GM12878 (cell line): ENCODE data around the gene NDUFV3. TPM values are rescaled to one million over a fixed set of nuclear protein-coding genes. Genes with fewer than 3 reads are reported as not detected.
A peak's percentile ranks its signal among the peaks of the same experiment; 100 is the strongest.
"Not testable (repeated sequence)": the region's sequence is repeated elsewhere in the genome, so short reads cannot be mapped to it uniquely, and the experiment has no call there.

Experiments used
- ATAC-seq: fragments of 200-7000 bp; cut with Tn5 transposase; 3 replicates; pipeline ENCODE4 v1.9.1; 2020; ENCODE audit warnings: mild to moderate bottlenecking, moderate library complexity
- BruUV-seq: library from RNA; stranded (reverse); fragments of 400-500 nt; replicated peaks from 2 replicates; lab custom pipeline; 2021; lab: Mats Ljungman, UMichigan
- CTCF ChIA-PET: fragments of 300-600 bp; sonication (Branson Sonifier 250); formaldehyde crosslinking; extraction: SDS; loops from one replicate; lab custom pipeline; 2021; ENCODE audit warnings: inconsistent platforms; lab: Yijun Ruan, JAX
- POLR2A ChIA-PET: fragments of 350-600 bp; formaldehyde crosslinking; extraction: SDS; loops from one replicate; lab custom pipeline; 2021; ENCODE audit warnings: inconsistent platforms; lab: Charles Lee
- RAD21 ChIA-PET: fragments of 300-600 bp; sonication (Branson Sonifier 250); formaldehyde crosslinking; loops from one replicate; lab custom pipeline; 2023; ENCODE audit warnings: antibody characterized with exemption; ENCODE audit not compliant: unreplicated experiment; lab: Charles Lee
- SMC1A ChIA-PET: fragments of 300-600 bp; sonication (Branson Sonifier 250); formaldehyde crosslinking; loops from one replicate; lab custom pipeline; 2023; ENCODE audit not compliant: unreplicated experiment, uncharacterized antibody; lab: Charles Lee
- DNase-seq: peaks from one replicate; pipeline ENCODE4 v3.0.0-alpha.2; 2011; ENCODE audit warnings: low read depth, low spot score
- FAIRE-seq: peaks from 3 replicates; lab custom pipeline; 2011; peaks lifted over from hg19 to GRCh38; lab: Jason Lieb, UNC
- H2AFZ ChIP-seq: 2 replicates; pipeline ENCODE4 v1.6.0; 2011; ENCODE audit warnings: low read depth, low read length, control low read depth; ENCODE audit not compliant: control insufficient read depth
- H3K27ac ChIP-seq: 2 replicates; pipeline ENCODE4 v1.5.1; 2011; ENCODE audit warnings: control low read depth; ENCODE audit not compliant: control insufficient read depth, insufficient read depth
- H3K27me3 ChIP-seq, 2 experiments: replicated peaks in 1 of 2; 2 replicates each; pipeline versions ENCODE4 v1.6.0 to v1.6.1; 2011; ENCODE audit warnings: low read length in 1 of 2; ENCODE audit not compliant: control insufficient read depth in 2 of 2, insufficient read depth in 2 of 2
- H3K36me3 ChIP-seq, 2 experiments: 2 replicates each; pipeline ENCODE4 v1.5.1; 2011; ENCODE audit warnings: low read length in 1 of 2; ENCODE audit not compliant: control insufficient read depth in 2 of 2, insufficient read depth in 2 of 2
- H3K4me1 ChIP-seq: 2 replicates; pipeline ENCODE4 v1.6.1; 2011; ENCODE audit warnings: mild to moderate bottlenecking, low read length, moderate library complexity, mixed read lengths; ENCODE audit not compliant: control insufficient read depth, insufficient read depth
- H3K4me2 ChIP-seq: 2 replicates; pipeline ENCODE4 v1.6.0; 2011; ENCODE audit warnings: control low read depth; ENCODE audit not compliant: control insufficient read depth, insufficient read depth
- H3K4me3 ChIP-seq: fragments of 200-600 bp; sonication (generic); 2 replicates; pipeline ENCODE4 v1.5.1; 2016
- H3K79me2 ChIP-seq: 2 replicates; pipeline ENCODE4 v1.6.0; 2011; ENCODE audit warnings: low read length; ENCODE audit not compliant: control insufficient read depth, insufficient read depth
- H3K9ac ChIP-seq: 2 replicates; pipeline ENCODE4 v1.8.0; 2011; ENCODE audit warnings: low read length, control low read depth, mixed read lengths; ENCODE audit not compliant: control insufficient read depth, insufficient read depth
- H3K9me3 ChIP-seq: replicated peaks from 3 replicates; pipeline ENCODE4 v1.5.1; 2011; ENCODE audit warnings: mild to moderate bottlenecking, low read length; ENCODE audit not compliant: control insufficient read depth, insufficient read depth
- H4K20me1 ChIP-seq: 2 replicates; pipeline ENCODE4 v1.6.0; 2011; ENCODE audit not compliant: control insufficient read depth, insufficient read depth
- ATF7 ChIP-seq: fragments of 450-650 bp; IDR thresholded peaks from 2 replicates; pipeline ENCODE4 v1.6.1; 2016; ENCODE audit warnings: low read depth, mild to moderate bottlenecking
- DPF2 ChIP-seq: fragments of 450-650 bp; IDR thresholded peaks from 2 replicates; pipeline ENCODE4 v1.6.1; 2017; ENCODE audit warnings: mild to moderate bottlenecking
- IKZF1 ChIP-seq: fragments of 450-650 bp; conservative IDR thresholded peaks from 2 replicates; pipeline ENCODE4 v1.6.1; 2017; ENCODE audit warnings: antibody characterized with exemption, mild to moderate bottlenecking
- IKZF2 ChIP-seq, 2 experiments: fragments of 450-650 bp; IDR thresholded peaks; 2 replicates each; pipeline ENCODE4 v1.6.1; 2017; ENCODE audit warnings: mild to moderate bottlenecking in 2 of 2, moderate library complexity in 2 of 2
- IRF4 ChIP-seq: IDR thresholded peaks from 2 replicates; pipeline ENCODE4 v1.6.1; 2011; ENCODE audit warnings: low read depth, low read length
- MEF2B ChIP-seq: fragments of 450-650 bp; IDR thresholded peaks from 2 replicates; pipeline ENCODE4 v1.6.1; 2018; ENCODE audit warnings: mild to moderate bottlenecking, moderate library complexity; ENCODE audit not compliant: partially characterized antibody, poor library complexity, severe bottlenecking
- MTA2 ChIP-seq: fragments of 450-650 bp; IDR thresholded peaks from 2 replicates; pipeline ENCODE4 v1.6.1; 2016; ENCODE audit warnings: low read depth, mild to moderate bottlenecking, moderate library complexity
- NR2C1 ChIP-seq: fragments of 450-650 bp; IDR thresholded peaks from 2 replicates; pipeline ENCODE4 v1.6.1; 2017; ENCODE audit warnings: antibody characterized with exemption, mild to moderate bottlenecking, moderate library complexity
- NR2F1 ChIP-seq: fragments of 450-650 bp; conservative IDR thresholded peaks from 2 replicates; pipeline ENCODE4 v1.6.1; 2017; ENCODE audit warnings: mild to moderate bottlenecking
- SMARCA5 ChIP-seq: fragments of 450-650 bp; IDR thresholded peaks from 2 replicates; pipeline ENCODE4 v1.6.1; 2017; ENCODE audit warnings: mild to moderate bottlenecking
- SPI1 ChIP-seq: IDR thresholded peaks from 2 replicates; pipeline ENCODE4 v1.6.1; 2011; ENCODE audit warnings: low read depth, mild to moderate bottlenecking, low read length, moderate library complexity, borderline replicate concordance; ENCODE audit not compliant: insufficient read depth
- WGBS: methylation state at CpG from one replicate; pipeline ENCODE4 v1.1.6; 2016; ENCODE audit warnings: low lambda C conversion rate; ENCODE audit not compliant: insufficient replicate concordance, insufficient coverage; ENCODE audit errors: missing lambda C conversion rate; 5-methylcytosine and 5-hydroxymethylcytosine counted together
- in situ Hi-C: fragments of 300-500 bp; cut with MboI; formaldehyde crosslinking; loops from 9 replicates; pipeline ENCODE4 v1.14.3; 2018; ENCODE audit warnings: mixed read lengths
- intact Hi-C: fragments of 100-400 bp; cut with micrococcal nuclease; formaldehyde crosslinking; loops from one replicate; pipeline ENCODE4 v1.14.2; 2022; ENCODE audit not compliant: unreplicated experiment
- polyA plus RNA-seq, 11 experiments: library from polyadenylated mRNA; depleted of rRNA in 4 of 11; unstranded in 6 of 11; stranded (reverse) in 5 of 11; fragments of >200 nt; fragmentation: Nextera tagmentation in 4 of 11; fragmentation: Illumina TruSeq in 1 of 11; extraction: Ambion mirVana in 4 of 11; extraction: Trizol in 1 of 11; gene quantifications; 1 replicate in 1 of 11; 2 replicates in 10 of 11; pipeline versions ENCODE4 v1.2.1 to v1.2.3, GENCODE V29; 2011 to 2016; ENCODE audit warnings: inconsistent platforms in 2 of 11, missing spikeins in 2 of 11, low read depth in 1 of 11
- total RNA-seq, 4 experiments: library from RNA; depleted of rRNA in 3 of 4; stranded (reverse); fragments of >200 nt in 3 of 4; fragmentation: Illumina TruSeq in 1 of 4; extraction: Trizol in 1 of 4; gene quantifications; 2 replicates each; pipeline versions ENCODE4 v1.2.1 to v1.2.3, GENCODE V29; 2013 to 2021
- TF ChIP-seq, protein P1 (sequence below): fragments of 450-650 bp; IDR thresholded peaks from 2 replicates; pipeline ENCODE4 v1.6.1; 2017; ENCODE audit warnings: mild to moderate bottlenecking, low read depth, inconsistent platforms; ENCODE audit not compliant: poor library complexity, severe bottlenecking

Gene NDUFV3
- total and polyA plus RNA-seq, 10 of the 15 experiments (the other 5 are each of a cell fraction or from before 2014, with no cell fraction given): 7.0 to 44.7 (median 29.9) TPM

GRCh38 chr21:42937034-42937940, 44.2 kb downstream of the NDUFV3 start:
- H3K4me2 ChIP-seq: 0 out of 2 replicates have a peak overlapping the region, but pooled peaks have one; percentile 7
- 34% methylated on average over 15 of the region's 16 CpGs for WGBS
- H3K36me3 ChIP-seq, H3K9me3 ChIP-seq, H2AFZ ChIP-seq, H3K79me2 ChIP-seq, RAD21 ChIA-PET, BruUV-seq, H3K4me3 ChIP-seq, H4K20me1 ChIP-seq, H3K27ac ChIP-seq, H3K27me3 ChIP-seq, DNase-seq, intact Hi-C loops, H3K9ac ChIP-seq: not testable (repeated sequence)
- CTCF ChIA-PET: interaction anchor here (0.9 kb wide), 1 partner anchor 14 kb away, joined by 3 read pairs; no protein-coding TSS in a partner anchor
- TF ChIP-seq NR2F1 (peak; percentile 91), SPI1 (peak; percentile 86), MTA2 (peak; percentile 75), IKZF2 (IDR thresholded peaks at IDR 0.05) (peak; percentile 37 to 51; a peak in 2 of 4 replicates), IKZF1 (peak; percentile 36; the same call in 1 of the 2 replicates), MEF2B (peak; percentile 46), DPF2 (peak; percentile 63; the same call in 1 of the 2 replicates), NR2C1 (peak; percentile 76), ATF7 (peak; percentile 60), IRF4 (0 out of 2 replicates have a peak, but pooled peaks have one; percentile 26), SMARCA5 (0 out of 2 replicates have a peak, but pooled peaks have one; percentile 25)
- TF ChIP-seq, protein P1, sequence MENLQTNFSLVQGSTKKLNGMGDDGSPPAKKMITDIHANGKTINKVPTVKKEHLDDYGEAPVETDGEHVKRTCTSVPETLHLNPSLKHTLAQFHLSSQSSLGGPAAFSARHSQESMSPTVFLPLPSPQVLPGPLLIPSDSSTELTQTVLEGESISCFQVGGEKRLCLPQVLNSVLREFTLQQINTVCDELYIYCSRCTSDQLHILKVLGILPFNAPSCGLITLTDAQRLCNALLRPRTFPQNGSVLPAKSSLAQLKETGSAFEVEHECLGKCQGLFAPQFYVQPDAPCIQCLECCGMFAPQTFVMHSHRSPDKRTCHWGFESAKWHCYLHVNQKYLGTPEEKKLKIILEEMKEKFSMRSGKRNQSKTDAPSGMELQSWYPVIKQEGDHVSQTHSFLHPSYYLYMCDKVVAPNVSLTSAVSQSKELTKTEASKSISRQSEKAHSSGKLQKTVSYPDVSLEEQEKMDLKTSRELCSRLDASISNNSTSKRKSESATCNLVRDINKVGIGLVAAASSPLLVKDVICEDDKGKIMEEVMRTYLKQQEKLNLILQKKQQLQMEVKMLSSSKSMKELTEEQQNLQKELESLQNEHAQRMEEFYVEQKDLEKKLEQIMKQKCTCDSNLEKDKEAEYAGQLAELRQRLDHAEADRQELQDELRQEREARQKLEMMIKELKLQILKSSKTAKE: peak; percentile 73
- peaks cover 15% of the 10 kb centered on the region for H3K4me1 ChIP-seq
- POLR2A ChIA-PET: interaction anchor here (1.6 kb wide), 1 partner anchor 45 kb away, joined by 3 read pairs; the partner anchor contains the start of gene NDUFV3
- in situ Hi-C loops: loop anchor here (10.0 kb wide), 1 partner anchor 718 kb away; the partner anchor contains the start of genes HSF2BP and RRP1B
- SMC1A ChIA-PET: interaction anchor here (0.6 kb wide), 1 partner anchor 334 kb away, joined by 4 read pairs; no protein-coding TSS in a partner anchor
- FAIRE-seq: peak; percentile 84
- ATAC-seq: peak; percentile 75
